HG03457 (cell line): ENCODE measurements around the gene SWT1.

Experiments used
- ATAC-seq: cut with Tn5 transposase; IDR thresholded peaks from one replicate; pipeline ENCODE4 v1.9.1; 2021; ENCODE audit warnings: moderate number of reproducible peaks; ENCODE audit not compliant: unreplicated experiment

Gene SWT1, protein sequence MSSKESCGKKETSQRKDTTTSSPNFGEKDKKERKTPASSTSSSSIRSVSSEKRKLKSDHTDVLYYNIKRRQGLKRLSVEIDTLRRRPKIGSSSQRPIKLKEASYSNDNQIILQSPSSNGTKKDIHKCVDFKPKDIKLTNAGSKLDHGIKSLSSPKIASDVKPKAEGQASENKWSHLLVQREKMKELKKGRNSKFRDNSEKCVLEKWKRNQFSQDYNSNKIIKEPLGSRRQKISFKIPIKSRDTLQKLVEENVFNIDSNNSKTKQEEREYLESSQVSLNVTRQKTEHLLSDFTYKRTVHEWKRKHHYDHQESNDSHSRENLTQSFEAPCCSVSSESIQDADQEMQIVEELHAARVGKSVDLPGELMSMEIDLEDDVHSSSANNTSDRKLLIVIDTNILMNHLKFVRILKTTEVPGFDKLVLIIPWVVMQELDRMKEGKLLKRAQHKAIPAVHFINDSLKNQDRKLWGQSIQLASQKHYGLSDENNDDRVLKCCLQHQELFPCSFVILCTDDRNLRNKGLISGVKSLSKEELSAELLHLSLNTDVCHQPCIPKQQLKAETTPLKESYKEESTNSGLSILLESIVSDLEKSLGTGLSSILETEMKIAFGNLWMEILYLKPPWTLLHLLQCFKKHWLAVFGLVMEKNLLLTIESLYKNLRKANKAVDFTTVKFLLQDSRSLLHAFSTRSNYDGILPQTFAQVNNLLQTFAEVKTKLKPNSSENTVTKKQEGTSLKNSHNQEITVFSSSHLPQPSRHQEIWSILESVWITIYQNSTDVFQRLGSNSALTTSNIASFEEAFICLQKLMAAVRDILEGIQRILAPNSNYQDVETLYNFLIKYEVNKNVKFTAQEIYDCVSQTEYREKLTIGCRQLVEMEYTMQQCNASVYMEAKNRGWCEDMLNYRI

DNA sequence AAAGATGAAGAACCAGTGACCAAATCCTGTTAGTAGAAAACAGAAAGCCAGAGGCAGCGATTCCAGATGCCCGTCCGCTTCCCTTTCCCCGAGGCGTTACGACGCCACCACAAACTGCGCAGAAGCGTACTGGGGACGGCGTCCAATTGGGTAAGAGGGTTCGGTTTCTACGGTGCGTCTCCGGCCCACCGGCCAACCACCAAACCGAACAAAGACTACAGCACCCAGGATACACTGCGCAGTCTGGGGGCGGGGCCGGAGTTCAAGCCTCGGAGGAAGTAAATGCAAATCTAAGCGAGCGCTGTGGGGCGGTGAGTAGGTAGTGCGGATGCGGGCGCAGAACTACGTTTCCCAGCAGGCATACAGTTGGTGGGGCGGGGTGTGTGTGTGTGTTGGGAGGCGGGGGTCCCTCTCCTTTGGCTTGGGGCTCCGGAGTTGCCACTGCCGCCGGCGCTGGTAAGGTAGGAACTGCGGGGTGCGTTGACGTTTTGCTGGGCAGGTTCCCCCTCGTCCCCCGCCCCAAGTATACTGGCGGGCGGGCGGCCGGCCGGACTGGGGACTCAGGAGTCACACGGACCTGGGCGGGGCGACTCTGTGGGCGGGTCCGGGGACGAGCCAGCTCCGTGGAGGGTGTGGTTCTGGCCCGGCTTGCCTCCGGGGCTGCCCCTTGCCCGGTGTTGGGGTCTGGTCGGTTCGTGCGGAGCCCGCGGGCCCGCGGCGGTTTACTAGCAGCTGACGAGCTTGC is at the start of gene SWT1, which contains the start of gene TRMT1L:
TSS of gene SWT1 (plus strand) at position 314 of the 745 bp plus-strand sequence. CDS start 3,675 bp downstream, outside the sequence.
TSS of gene TRMT1L (minus strand) at position 100 of the 745 bp plus-strand sequence. CDS start 241 bp downstream, outside the sequence.
- ATAC-seq: peak; percentile 92

DNA sequence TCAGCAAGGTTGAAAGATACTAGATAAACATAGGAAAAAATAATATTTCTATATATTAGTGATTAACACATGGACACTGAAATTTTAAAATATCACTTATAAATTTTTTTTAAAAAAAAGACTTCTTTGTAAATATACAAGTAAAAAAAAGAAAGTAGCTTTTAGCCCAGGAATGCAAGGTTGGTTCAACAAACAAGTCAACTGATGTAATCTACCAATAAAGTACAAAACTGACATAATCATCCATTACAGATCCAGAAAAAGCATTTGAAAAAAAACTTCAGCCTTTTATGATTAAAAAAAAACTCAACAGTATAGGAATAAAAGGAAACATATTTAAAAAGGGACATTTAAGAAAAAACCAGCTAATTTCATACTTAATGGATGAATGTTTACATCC is 48.6 kb upstream of the SWT1 start:
- no peak for ATAC-seq

DNA sequence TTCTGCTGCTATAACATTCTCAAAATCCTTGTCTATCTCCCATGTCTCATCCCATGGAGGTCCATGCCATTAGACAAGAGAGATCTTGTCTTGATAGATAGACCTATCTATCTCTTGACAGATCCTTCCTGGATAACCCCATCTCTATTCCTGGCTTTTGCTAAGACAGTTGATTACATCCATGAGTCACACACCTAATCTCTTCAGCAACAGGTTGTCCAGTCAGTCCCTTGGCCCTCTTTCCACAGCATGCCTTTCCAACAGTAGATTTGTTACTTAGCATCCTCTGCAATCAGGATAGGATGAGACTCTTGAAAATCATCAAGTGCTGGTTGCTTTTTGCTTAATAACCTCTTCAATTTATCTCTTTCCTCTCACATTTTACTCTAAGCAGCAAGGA is 46.8 kb upstream of the SWT1 start:
- ATAC-seq: no peak

DNA sequence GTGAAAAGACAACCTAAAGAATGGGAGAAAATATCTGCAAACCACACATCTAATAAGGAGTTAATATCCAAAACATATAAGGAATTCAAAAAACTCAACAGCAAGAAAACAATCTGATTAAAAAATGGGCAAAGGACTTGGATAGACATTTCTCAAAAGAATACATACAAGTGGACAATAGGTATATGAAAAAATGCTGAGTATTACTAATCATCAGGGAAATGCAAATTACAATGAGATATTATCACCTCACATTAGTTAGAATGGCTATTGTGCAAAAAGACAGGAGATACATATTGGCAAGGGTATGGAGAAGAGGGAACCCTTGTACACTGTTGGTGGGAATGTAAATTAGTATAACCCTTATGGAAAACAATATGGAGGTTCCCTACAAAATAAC is 45.1 kb upstream of the SWT1 start:
- ATAC-seq: no peak

DNA sequence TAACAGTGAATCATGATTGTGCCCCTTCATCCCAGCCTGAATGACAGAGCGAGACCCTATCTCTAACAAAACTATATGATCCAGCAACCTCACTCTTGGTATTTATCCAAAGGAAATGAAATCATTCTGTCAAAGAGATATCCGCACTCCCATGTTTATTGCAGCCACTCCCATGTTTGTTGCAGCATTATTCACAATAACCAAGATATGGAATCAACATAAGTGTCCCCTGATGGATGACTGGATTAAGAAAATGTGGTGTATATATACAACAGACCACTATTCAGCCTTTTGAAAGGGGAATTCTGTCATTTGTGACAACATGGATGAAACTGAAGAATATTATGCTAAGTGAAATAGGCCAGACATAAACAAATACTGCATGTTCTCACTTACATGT is 44.6 kb upstream of the SWT1 start:
- ATAC-seq: no peak

DNA sequence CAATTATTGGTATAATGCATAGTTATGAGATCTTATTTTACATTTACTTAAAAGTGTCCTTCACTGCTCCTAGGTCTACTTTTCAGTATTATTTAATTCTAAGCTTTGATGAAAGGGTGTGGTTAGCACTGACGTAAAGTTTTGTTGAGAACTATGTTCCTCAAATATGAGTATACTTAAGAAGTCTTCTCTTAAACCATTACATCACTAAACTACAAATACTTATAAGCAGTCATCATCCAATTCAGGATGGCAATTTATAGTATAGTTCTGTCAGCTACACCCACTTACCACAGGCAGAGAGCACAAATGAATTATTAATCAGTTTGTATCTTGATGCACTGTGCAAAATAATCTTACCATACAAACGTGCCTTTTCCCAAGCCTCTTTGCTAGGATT is 27.3 kb upstream of the SWT1 start:
- no peak for ATAC-seq

DNA sequence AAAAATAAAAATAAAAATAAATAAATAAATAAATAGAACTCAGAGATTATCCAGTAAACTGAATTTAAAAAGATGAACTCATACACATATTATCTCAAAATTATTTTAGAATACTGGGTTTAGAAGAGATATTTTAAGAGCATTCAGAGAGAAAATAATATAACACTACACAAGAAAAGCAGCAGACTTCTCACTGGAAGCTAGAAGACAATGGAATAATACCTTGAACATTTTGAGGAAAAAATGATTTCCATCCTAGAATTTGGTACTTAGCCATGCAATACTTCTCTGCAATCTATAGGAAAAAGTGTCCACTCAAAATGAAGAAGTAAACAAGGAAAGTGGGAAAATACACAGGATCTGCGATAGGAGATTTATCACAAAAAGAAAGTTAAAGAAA is 24.4 kb upstream of the SWT1 start:
- no peak for ATAC-seq

DNA sequence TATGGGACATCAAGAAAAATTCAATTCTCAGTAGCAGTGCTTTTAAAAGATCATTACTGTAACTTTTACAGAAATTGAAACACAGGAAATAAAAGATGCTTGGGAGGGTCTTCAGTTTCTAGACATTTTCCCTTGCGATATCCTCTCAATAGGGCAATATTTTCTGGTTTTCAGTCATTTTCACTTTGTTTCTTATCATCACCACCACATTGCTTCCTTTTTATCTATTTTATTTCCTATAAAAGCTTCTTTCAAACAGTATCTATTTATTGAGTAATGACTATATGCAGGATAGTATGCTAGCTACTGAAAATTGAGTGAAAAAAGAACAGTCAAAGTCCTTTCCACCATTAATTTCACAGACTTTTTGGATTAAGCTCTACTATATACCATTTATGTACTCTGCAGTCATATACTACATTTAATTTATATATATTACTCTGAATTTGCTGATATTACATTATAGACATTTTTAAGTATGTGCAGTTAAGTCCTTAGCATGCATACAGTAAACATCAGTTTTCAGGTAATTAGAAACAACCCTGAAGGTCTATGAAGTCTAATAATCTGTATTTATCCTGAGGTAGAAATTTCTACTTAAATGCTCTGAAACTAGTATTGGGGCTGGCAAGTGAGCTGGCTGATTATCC is 18.9 kb upstream of the SWT1 start:
- ATAC-seq: no peak

DNA sequence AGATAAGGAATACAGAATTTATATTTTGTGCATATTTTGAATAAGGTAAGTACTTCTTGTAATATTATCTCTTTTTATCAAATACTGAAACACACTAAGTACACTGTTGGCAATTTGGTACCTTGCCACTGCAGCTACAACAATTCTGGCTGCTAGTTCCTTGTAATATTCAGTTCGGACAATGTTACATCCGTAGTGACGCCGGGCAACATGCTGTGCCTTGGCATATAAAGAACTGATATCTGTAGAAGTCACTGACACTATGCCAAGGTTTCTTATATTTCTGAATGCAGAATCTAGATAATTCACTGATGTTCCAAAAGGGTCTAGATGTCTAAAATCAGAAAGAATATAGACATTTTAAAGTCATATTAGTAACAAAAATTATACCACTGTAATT is 17.7 kb upstream of the SWT1 start:
- ATAC-seq: no peak

DNA sequence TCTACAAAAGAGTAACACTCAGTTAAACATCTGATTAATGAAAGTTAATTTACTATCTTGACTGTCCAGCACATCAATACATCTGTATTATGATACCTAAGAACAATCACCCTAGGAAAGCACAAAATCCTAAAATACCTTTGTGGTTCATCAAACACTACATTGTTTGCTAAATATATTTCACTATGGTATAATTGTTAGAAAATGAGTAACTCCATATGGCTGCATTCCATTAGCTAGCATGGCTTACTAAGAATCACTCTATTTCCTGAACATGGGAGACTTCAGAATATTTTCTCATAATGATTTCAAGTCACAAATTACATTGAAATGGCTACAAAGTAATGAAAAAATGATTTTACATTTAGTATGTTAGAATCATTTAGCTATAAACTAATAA is 12.7 kb upstream of the SWT1 start:
- no peak for ATAC-seq

DNA sequence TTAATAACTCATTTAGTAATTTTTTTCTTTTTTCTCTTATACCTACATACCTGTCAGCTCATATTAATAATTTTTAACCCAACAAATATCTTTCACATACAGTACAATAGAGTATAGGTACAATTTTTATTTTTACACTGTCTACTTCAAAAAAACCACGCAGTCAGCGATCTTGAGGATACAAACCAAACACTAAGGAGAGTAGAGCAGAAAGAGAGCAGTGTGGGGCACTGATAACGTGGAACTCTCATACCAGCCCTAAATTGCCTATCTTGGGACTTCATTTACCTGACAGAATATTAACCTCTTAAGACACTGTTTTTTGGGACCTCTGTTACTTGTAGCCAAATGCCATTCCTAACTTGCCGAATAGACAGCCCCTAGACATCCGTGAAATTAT is 5.8 kb upstream of the SWT1 start:
- ATAC-seq: no peak

DNA sequence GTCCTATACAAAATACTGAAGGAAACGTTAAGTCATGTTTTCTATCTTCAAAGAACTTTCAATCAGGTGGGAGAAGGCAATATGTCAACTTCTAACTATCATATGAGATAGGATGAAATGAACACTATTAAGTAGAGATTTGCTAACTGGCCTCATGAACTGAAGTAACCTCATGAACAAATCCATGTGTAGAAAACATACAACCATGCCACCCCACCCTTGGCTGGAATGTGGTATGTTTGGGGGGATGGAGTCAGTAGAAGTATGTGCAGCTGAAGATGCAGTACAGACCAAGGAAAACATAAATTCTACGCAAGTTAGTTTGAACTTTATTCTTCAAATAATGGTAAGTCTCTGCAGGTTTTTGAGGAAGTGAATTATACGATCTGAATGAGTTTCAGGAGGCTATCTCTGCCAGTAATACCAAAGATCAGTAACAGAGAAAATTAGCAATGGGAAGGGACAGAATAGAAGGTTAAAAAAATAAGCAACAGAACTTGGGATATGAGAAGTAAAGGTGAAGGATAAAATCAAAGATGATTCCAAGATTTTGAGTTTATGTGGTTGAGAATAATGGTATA is 4.7 kb upstream of the SWT1 start:
- no peak for ATAC-seq

DNA sequence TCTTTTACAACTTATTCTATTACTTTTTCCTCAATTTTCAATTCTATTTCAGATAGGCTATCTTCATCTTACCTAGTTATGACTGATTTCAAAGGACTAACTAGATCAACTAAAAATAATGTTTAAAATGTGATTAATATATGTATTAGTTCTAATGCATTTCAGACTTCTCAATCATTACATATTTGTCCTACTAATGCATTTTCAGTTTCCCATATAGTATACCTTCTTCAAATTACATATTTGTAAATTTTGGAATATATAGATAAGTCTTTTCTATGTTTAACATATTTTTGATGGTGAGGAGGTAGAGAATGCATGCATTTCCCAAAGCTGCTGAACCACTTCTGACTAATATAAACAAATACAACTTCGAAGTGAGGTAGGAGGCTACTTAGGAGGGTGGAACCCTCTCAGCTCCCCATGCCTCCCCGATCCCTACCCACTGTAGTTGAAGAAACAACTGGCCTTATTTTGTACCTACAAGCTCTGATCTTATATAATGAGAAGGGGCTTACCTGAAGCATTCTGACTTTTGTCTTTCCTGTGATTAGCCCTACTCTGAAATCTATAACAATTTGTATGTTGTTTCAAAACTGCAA is 2.0 kb upstream of the SWT1 start:
- no peak for ATAC-seq

DNA sequence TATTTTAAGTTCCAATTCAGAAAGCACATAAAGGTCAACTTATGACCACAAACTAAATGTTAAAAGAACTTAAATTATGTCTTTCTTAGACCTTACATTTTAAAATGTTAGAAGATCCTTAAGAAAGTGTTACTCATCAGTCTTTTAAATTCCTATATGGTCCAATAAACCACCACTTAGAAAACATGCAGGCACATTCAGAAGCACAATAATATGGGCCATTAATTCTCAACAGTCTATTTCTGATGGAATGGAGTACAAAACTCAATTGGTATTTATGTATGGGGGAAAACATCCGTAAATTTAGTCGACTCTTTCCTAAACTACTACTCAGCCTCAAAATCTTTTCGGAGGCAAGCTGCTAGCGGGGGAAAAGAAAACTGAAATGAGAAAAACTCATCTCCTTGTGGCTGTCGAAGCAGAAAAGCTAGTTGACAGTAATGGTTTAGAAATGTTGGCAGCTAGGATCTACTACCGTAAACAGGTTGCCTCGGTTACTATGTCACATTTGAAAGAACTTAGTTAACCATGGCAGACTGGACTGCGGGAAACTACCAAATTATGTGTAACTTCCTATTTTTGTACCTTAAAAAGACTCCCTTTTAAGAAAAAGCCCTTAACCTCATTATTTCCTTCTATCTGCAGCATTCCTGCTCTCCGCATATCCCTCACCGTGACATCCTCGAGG is 1.2 kb upstream of the SWT1 start:
- ATAC-seq: no peak

DNA sequence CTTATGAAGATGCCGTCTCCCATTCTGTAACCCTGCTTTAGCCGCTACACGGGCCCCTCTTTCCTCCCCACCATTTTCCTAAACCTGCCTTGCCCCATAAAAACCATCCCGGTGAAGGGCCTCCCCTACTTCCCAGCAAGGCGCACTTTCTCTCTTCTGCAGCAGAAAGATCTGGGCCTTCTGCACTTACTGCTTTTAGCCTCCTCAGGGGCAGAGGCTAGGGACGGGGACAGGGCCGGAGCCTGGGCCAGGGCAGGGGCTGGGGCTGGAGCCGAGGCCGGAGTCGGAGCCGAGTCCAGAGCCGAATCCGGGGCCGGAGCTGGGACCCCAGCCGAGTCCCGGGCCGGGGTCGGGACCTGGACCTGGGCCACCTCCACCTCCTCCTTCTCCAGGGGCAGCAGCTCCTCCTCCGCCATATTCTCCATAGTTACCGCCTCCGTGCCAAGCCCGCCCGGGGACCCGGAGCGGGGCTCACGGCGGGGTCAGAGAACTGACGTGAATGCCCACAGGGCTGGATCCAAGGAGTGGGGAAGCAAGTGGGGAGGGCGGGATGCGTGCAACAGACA is 596 bp upstream of the SWT1 start:
- peak; percentile 20 for ATAC-seq

DNA sequence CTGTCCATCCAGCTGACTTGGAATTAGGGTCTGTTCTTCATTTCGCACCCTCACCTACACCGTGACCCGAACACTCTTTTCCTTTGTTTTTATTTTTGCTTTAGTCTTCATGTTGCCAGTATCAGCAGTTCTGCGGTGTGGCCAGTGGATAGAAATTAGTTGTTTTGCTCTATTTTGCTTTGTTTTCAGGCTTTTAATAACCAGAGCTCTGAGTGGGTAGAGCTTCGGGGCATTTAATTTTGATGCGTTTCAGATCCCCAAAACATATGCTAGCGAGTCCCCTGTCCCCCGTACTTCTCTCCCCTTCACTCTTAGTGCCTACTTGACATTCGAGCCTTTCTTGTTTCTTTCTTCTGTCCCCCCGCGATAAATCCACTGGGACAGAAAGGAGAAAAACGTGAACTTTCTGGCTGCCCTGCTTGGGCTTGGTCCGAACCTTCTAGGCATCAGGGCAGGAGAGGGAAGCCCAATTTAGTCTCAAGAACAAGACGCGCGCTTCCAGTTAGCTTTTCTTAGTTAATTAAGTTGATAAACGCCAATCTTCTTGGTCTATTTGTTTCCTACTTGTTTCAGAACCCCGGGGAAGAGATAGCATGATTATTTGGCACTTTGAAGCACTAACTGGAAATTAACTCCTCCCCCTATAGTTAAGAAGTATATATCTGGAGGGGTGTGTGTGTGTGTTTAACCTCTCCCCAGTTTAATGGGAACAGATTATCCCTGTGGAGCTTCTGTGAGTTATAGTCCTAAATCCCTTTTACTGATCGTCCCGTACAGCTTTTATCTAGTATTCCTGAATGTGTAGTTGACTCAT is 839 bp downstream of the SWT1 start:
- ATAC-seq: no peak

DNA sequence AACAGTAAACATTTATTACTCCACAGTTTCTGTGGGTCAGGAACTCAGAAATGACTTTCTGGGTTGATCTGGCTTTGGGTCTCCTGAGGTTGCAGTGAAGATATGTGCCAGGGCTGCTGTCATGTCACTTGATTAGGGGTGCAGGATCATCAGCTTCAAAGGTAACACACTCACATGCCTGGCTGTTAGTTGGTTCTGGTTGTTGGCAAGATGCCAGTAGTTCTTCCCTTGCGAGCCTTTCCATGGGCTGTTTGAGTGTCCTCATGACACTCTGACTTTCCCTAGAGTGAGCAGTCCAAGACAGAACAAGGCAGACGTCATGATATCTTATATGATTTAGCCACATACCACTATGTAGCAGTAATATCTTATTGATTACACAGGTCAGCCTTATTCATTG is 1.8 kb downstream of the SWT1 start:
- no peak for ATAC-seq

DNA sequence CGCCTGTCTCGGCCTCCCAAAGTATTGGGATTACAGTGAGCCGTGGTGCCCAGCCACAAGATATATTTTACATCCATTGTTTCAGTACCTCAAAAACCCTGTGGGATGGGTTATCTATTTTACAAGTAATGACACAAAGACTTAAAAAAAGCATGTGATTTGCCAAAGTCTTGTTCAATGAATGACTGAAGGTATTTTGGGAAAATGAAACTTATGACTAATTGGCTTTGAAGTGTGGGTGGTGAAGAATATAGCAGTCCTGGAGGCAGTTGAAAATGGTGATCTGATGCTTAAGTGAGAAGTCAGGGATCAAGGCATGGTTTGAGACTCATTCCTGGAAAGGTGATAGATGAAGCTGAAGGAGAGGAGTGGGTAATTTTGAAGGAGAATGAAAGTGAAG is 3.0 kb downstream of the SWT1 start:
- no peak for ATAC-seq
